K562 (cell line): ENCODE data around the gene MADCAM1. TPM values are rescaled to one million over a fixed set of nuclear protein-coding genes. Genes with fewer than 3 reads are reported as not detected.
A peak's percentile ranks its signal among the peaks of the same experiment; 100 is the strongest.

ENCODE experiments used
- ATAC-seq: fragments of 200-7000 bp; cut with Tn5 transposase; 3 replicates; pipeline ENCODE4 v1.9.1; 2020; ENCODE audit warnings: moderate library complexity
- BruUV-seq: library from RNA; stranded (reverse); fragments of 400-500 nt; replicated peaks from 2 replicates; lab custom pipeline; 2021; lab: Mats Ljungman, UMichigan
- CTCF ChIA-PET: fragments of 300-600 bp; formaldehyde crosslinking; extraction: SDS; loops from one replicate; lab custom pipeline; 2021; ENCODE audit warnings: low intra/inter-chr PET ratio; lab: Yijun Ruan, JAX
- POLR2A ChIA-PET: fragments of 300-600, 350-650 bp; sonication (Branson Sonifier 250); formaldehyde crosslinking; extraction: SDS; loops from one replicate; lab custom pipeline; 2021; ENCODE audit warnings: antibody characterized with exemption, inconsistent platforms; lab: Yijun Ruan, JAX
- DNase-seq, 4 experiments: peaks; one replicate each; pipeline versions ENCODE4 v3.0.0 to v3.0.0-alpha.2; 2011 to 2018; ENCODE audit warnings: low spot score in 3 of 4, mixed read lengths in 3 of 4; ENCODE audit errors: extremely low read depth in 1 of 4
- FAIRE-seq: peaks from 2 replicates; lab custom pipeline; 2011; peaks lifted over from hg19 to GRCh38; lab: Jason Lieb, UNC
- H2AFZ ChIP-seq: 2 replicates; pipeline ENCODE4 v1.6.0; 2011; ENCODE audit warnings: low read depth, low read length, control low read depth, inconsistent platforms
- H3K27ac ChIP-seq: fragments of 200-600 bp; 3 replicates; pipeline ENCODE4 v1.8.0; 2011; ENCODE audit warnings: low read depth, mild to moderate bottlenecking, control low read depth, inconsistent platforms, low read length, moderate library complexity, mixed read lengths; ENCODE audit errors: extremely low read depth
- H3K27me3 ChIP-seq, 2 experiments: fragments of 300-600 bp in 1 of 2; 2 replicates in 1 of 2; 3 replicates in 1 of 2; pipeline versions ENCODE4 v1.6.0 to v1.8.0; 2011; ENCODE audit warnings: inconsistent platforms in 2 of 2, low read length in 2 of 2, mild to moderate bottlenecking in 1 of 2, mixed read lengths in 1 of 2, moderate library complexity in 1 of 2; ENCODE audit not compliant: control insufficient read depth in 2 of 2, insufficient read depth in 2 of 2
- H3K36me3 ChIP-seq: fragments of 300-600 bp; 3 replicates; pipeline ENCODE4 v1.8.0; 2011; ENCODE audit warnings: mild to moderate bottlenecking, low read length, inconsistent platforms; ENCODE audit not compliant: control insufficient read depth, insufficient read depth
- H3K4me1 ChIP-seq, 2 experiments: fragments of 200-600 bp in 1 of 2; replicated peaks in 1 of 2; 2 replicates in 1 of 2; 3 replicates in 1 of 2; pipeline versions ENCODE4 v1.5.1 to v1.8.0; 2011; ENCODE audit warnings: inconsistent platforms in 2 of 2, low read length in 2 of 2, mild to moderate bottlenecking in 1 of 2, mixed read lengths in 1 of 2, moderate library complexity in 1 of 2; ENCODE audit not compliant: control insufficient read depth in 2 of 2, insufficient read depth in 2 of 2
- H3K4me2 ChIP-seq: 2 replicates; pipeline ENCODE4 v1.6.1; 2011; ENCODE audit warnings: low read length, control low read depth, inconsistent platforms, mixed read lengths; ENCODE audit not compliant: insufficient read depth
- H3K4me3 ChIP-seq: fragments of 200-600 bp; sonication (generic), shearing (Covaris generic); 2 replicates; pipeline ENCODE4 v1.5.1; 2016; ENCODE audit warnings: control low read depth, inconsistent platforms
- H3K79me2 ChIP-seq: fragments of 200-600 bp; 3 replicates; pipeline ENCODE4 v1.8.0; 2011; ENCODE audit warnings: low read length, inconsistent platforms; ENCODE audit not compliant: control insufficient read depth, insufficient read depth
- H3K9ac ChIP-seq, 2 experiments: 2 replicates each; pipeline versions ENCODE4 v1.6.0 to v1.6.1; 2011; ENCODE audit warnings: low read depth in 2 of 2, low read length in 2 of 2, control low read depth in 1 of 2, inconsistent platforms in 1 of 2, mild to moderate bottlenecking in 1 of 2, mixed read lengths in 1 of 2; ENCODE audit not compliant: insufficient read depth in 1 of 2
- H3K9me1 ChIP-seq: one replicate; pipeline ENCODE4 v1.6.0; 2011; ENCODE audit warnings: inconsistent platforms, mild to moderate bottlenecking, low read length, moderate library complexity; ENCODE audit not compliant: control insufficient read depth, insufficient read depth
- H3K9me3 ChIP-seq: replicated peaks from 2 replicates; pipeline ENCODE4 v1.5.1; 2011; ENCODE audit warnings: low read depth, low read length, inconsistent platforms; ENCODE audit not compliant: control insufficient read depth, insufficient read depth
- H4K20me1 ChIP-seq: replicated peaks from 2 replicates; pipeline ENCODE4 v1.6.1; 2011; ENCODE audit warnings: low read length, inconsistent platforms, mixed read lengths; ENCODE audit not compliant: control insufficient read depth, insufficient read depth
- BCOR ChIP-seq: fragments of 450-650 bp; IDR thresholded peaks from 2 replicates; pipeline ENCODE4 v1.6.1; 2016
- BRD9 ChIP-seq: fragments of 450-650 bp; IDR thresholded peaks from 2 replicates; pipeline ENCODE4 v1.6.1; 2018; ENCODE audit warnings: low read depth; ENCODE audit not compliant: partially characterized antibody
- CAMTA2 ChIP-seq: fragments of 250-450 bp; sonication (Bioruptor Pico); conservative IDR thresholded peaks from 2 replicates; pipeline ENCODE4 v1.5.1; 2022
- CREBBP ChIP-seq: IDR thresholded peaks from one replicate; pipeline ENCODE4 v1.6.1; 2012; ENCODE audit warnings: low read depth, mild to moderate bottlenecking, control low read depth, inconsistent platforms, low read length
- DPF2 ChIP-seq: fragments of 450-650 bp; IDR thresholded peaks from 2 replicates; pipeline ENCODE4 v1.6.1; 2016
- EGR1 ChIP-seq: fragments of 450-650 bp; conservative IDR thresholded peaks from 2 replicates; pipeline ENCODE4 v1.6.1; 2017; ENCODE audit warnings: mild to moderate bottlenecking
- SETDB1 ChIP-seq: IDR thresholded peaks from one replicate; pipeline ENCODE4 v1.6.1; 2012; ENCODE audit warnings: low read length, control low read depth, inconsistent platforms
- TAF9B ChIP-seq: fragments of 450-650 bp; IDR thresholded peaks from 2 replicates; pipeline ENCODE4 v1.6.1; 2018; ENCODE audit warnings: mild to moderate bottlenecking; ENCODE audit not compliant: partially characterized antibody
- ZNF121 ChIP-seq: sonication (generic); formaldehyde crosslinking; conservative IDR thresholded peaks from 2 replicates; pipeline ENCODE4 v1.8.0; 2022; ENCODE audit warnings: missing genetic modification reagents
- ZNF239 ChIP-seq: fragments of 250-450 bp; sonication (Bioruptor Pico); IDR thresholded peaks from 2 replicates; pipeline ENCODE4 v1.4.0; 2020; ENCODE audit warnings: mild to moderate bottlenecking
- ZNF561 ChIP-seq: fragments of 450-650 bp; formaldehyde crosslinking; conservative IDR thresholded peaks from 2 replicates; pipeline ENCODE4 v1.4.0; 2020; ENCODE audit warnings: mild to moderate bottlenecking, moderate library complexity
- WGBS: fragments of 100-300 bp; shearing (Covaris generic); methylation state at CpG from one replicate; pipeline ENCODE4 v1.1.6; 2016; ENCODE audit warnings: low coverage, mixed read lengths; ENCODE audit not compliant: insufficient coverage; ENCODE audit errors: missing lambda C conversion rate; 5-methylcytosine and 5-hydroxymethylcytosine counted together
- in situ Hi-C: fragments of 300-500 bp; cut with MboI; formaldehyde crosslinking; loops from 4 replicates; pipeline ENCODE4 v1.15.0; 2018; ENCODE audit warnings: inconsistent platforms, mixed read lengths
- intact Hi-C: fragments of 100-400 bp; cut with micrococcal nuclease; formaldehyde crosslinking; loops from 2 replicates; pipeline ENCODE4 v1.14.2; 2022
- polyA plus RNA-seq, 8 experiments: library from polyadenylated mRNA; depleted of rRNA in 4 of 8; stranded (reverse) in 5 of 8; unstranded in 3 of 8; fragments of >200 nt; fragmentation: Nextera tagmentation in 2 of 8; fragmentation: Illumina TruSeq in 1 of 8; extraction: Ambion mirVana in 2 of 8; extraction: Trizol in 1 of 8; gene quantifications; 2 replicates each; pipeline versions ENCODE4 v1.2.1 to v1.2.3, GENCODE V29; 2011 to 2014; ENCODE audit warnings: inconsistent platforms in 1 of 8, missing spikeins in 1 of 8
- total RNA-seq, 7 experiments: library from RNA; depleted of rRNA in 6 of 7; stranded (reverse); fragments of >200 nt in 6 of 7; fragmentation: Illumina TruSeq in 2 of 7; extraction: Trizol in 2 of 7; gene quantifications; 2 replicates each; pipeline versions ENCODE4 v1.2.1 to v1.2.3, GENCODE V29; 2011 to 2021; ENCODE audit warnings: low replicate concordance in 1 of 7
- TF ChIP-seq, protein P1 (sequence below): fragments of 250-450 bp; sonication (Bioruptor Pico); IDR thresholded peaks from 2 replicates; pipeline ENCODE4 v1.8.0; 2021; ENCODE audit warnings: moderate library complexity, mild to moderate bottlenecking, inconsistent platforms
- TF ChIP-seq, protein P2 (sequence below): sonication (generic); formaldehyde crosslinking; IDR thresholded peaks from 2 replicates; pipeline ENCODE4 v1.8.1; 2023; ENCODE audit warnings: mild to moderate bottlenecking, missing genetic modification reagents
- TF ChIP-seq, protein P3 (sequence below), 3 experiments: fragments of 200-800 bp in 1 of 3; fragments of 250-450 bp in 1 of 3; fragments of 450-650 bp in 1 of 3; sonication (Bioruptor Pico) in 1 of 3; sonication (Bioruptor generic) in 1 of 3; formaldehyde crosslinking in 1 of 3; IDR thresholded peaks; 2 replicates each; pipeline versions ENCODE4 v1.6.1 to v1.8.0; 2016 to 2022; ENCODE audit warnings: mild to moderate bottlenecking in 2 of 3, missing genetic modification characterization in 2 of 3, missing compliant biosample characterization in 1 of 3, moderate library complexity in 1 of 3

MADCAM1 gene
- total and polyA plus RNA-seq, 9 of the 15 experiments (the other 6 are each of a cell fraction or from before 2014, with no cell fraction given) = 0.09 to 0.36 (median 0.09) TPM; not detected in 6

DNA sequence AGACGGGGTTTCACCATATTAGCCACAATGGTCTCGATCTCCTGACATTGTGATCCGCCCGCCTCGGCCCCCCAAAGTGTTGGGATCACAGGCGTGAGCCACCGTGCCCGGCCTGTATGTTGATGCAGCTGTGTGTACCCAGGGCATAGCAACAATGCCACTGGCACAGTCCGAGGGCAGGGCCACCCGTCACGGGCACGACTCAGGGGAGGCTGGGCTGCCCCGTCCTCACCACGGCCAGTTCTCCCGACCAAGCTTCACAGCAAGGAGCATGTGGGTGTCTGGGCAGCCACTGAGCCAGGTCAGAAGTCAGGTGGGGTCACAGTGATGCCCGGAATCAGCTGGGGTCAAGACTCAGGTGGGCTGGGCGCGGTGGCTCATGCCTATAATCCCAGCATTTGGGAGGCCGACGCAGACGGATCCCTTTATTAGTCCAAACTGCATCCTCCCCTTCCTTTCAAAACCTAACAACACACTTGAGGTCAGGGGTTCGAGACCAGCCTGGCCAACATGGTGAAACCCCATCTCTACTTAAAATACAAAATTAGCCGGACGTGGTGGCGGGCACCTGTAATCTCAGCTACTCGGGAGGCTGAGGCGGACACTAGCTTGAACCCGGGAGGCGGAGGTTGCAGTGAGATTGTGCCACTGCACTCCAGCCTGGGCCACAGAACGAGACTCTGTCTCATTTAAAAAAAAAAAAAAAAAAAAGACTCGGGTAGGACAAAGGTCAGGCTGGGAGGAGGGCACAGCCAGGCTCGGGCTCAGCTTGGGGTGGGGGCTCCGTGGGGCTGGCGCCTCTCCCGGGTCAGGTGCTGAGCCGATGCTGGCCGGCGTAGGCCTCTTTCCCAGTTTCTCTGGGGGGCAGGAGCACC is 34.1 kb downstream of the MADCAM1 start:
- Histone ChIP-seq H3K4me2 (peak overlapping the region; percentile 86), H3K9ac (peak overlapping the region; percentile 77 to 95; a peak in 3 of 4 replicates), H4K20me1 (peaks cover 16% of the 10 kb centered on the region), H3K4me3 (peak overlapping the region; percentile 97), H2AFZ (peak overlapping the region; percentile 97), H3K79me2 (peaks cover 36% of the 10 kb centered on the region), H3K9me1 (peaks cover 6% of the 10 kb centered on the region), H3K4me1 (peaks cover 9 to 73% of the 10 kb centered on the region in 2 experiments; a peak in 4 of 5 replicates), H3K36me3 (peaks cover 20% of the 10 kb centered on the region; the same call in 1 of the 3 replicates), H3K9me3 (peaks cover 4% of the 10 kb centered on the region), H3K27me3 (no peaks in the 10 kb centered on the region), H3K27ac (peak overlapping the region; percentile 90)
- ChIA-PET POLR2A (no interaction called here), CTCF (no interaction called here)
- intact Hi-C loops (loop anchor here (10.0 kb wide), 1 partner anchor 54 kb away; the partner anchor contains the start of gene HCN2), in situ Hi-C loops (no loop called here)
- FAIRE-seq (no peak), DNase-seq (no peak), ATAC-seq (no peak)
- WGBS = 77% methylated on average over 26 of the region's 38 CpGs
- BruUV-seq = TSS peak; percentile 88
- TF ChIP-seq ZNF121 (CRISPR knock-in tag) (peak; percentile 6), EGR1 (no peak), BCOR (peak; percentile 56; the same call in 1 of the 2 replicates), CREBBP (no peak), ZNF561 (CRISPR knock-in tag) (no peak), ZNF239 (no peak), BRD9 (no peak), TAF9B (no peak), CAMTA2 (CRISPR knock-in tag) (no peak), DPF2 (no peak), SETDB1 (no peak)
- TF ChIP-seq, protein P1, sequence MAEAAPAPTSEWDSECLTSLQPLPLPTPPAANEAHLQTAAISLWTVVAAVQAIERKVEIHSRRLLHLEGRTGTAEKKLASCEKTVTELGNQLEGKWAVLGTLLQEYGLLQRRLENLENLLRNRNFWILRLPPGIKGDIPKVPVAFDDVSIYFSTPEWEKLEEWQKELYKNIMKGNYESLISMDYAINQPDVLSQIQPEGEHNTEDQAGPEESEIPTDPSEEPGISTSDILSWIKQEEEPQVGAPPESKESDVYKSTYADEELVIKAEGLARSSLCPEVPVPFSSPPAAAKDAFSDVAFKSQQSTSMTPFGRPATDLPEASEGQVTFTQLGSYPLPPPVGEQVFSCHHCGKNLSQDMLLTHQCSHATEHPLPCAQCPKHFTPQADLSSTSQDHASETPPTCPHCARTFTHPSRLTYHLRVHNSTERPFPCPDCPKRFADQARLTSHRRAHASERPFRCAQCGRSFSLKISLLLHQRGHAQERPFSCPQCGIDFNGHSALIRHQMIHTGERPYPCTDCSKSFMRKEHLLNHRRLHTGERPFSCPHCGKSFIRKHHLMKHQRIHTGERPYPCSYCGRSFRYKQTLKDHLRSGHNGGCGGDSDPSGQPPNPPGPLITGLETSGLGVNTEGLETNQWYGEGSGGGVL = no peak
- TF ChIP-seq, protein P2, sequence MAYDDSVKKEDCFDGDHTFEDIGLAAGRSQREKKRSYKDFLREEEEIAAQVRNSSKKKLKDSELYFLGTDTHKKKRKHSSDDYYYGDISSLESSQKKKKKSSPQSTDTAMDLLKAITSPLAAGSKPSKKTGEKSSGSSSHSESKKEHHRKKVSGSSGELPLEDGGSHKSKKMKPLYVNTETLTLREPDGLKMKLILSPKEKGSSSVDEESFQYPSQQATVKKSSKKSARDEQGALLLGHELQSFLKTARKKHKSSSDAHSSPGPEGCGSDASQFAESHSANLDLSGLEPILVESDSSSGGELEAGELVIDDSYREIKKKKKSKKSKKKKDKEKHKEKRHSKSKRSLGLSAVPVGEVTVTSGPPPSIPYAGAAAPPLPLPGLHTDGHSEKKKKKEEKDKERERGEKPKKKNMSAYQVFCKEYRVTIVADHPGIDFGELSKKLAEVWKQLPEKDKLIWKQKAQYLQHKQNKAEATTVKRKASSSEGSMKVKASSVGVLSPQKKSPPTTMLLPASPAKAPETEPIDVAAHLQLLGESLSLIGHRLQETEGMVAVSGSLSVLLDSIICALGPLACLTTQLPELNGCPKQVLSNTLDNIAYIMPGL (CRISPR knock-in tag) = no peak
- TF ChIP-seq, protein P3, sequence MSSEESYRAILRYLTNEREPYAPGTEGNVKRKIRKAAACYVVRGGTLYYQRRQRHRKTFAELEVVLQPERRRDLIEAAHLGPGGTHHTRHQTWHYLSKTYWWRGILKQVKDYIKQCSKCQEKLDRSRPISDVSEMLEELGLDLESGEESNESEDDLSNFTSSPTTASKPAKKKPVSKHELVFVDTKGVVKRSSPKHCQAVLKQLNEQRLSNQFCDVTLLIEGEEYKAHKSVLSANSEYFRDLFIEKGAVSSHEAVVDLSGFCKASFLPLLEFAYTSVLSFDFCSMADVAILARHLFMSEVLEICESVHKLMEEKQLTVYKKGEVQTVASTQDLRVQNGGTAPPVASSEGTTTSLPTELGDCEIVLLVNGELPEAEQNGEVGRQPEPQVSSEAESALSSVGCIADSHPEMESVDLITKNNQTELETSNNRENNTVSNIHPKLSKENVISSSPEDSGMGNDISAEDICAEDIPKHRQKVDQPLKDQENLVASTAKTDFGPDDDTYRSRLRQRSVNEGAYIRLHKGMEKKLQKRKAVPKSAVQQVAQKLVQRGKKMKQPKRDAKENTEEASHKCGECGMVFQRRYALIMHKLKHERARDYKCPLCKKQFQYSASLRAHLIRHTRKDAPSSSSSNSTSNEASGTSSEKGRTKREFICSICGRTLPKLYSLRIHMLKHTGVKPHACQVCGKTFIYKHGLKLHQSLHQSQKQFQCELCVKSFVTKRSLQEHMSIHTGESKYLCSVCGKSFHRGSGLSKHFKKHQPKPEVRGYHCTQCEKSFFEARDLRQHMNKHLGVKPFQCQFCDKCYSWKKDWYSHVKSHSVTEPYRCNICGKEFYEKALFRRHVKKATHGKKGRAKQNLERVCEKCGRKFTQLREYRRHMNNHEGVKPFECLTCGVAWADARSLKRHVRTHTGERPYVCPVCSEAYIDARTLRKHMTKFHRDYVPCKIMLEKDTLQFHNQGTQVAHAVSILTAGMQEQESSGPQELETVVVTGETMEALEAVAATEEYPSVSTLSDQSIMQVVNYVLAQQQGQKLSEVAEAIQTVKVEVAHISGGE (CRISPR knock-in tag; IDR thresholded peaks at IDR 0.05) = 0 out of 6 replicates have a peak, but pooled peaks of 1 of the 3 experiments have one; percentile 16
